Suprapubic skin (tissue), 4 donors: ENCODE data around the gene PHYHD1. TPM values are rescaled to one million over a fixed set of nuclear protein-coding genes. Genes with fewer than 3 reads are reported as not detected.
A peak's percentile ranks its signal among the peaks of the same experiment; 100 is the strongest.

Experiments used
- DNase-seq, 2 donors: peaks; one replicate each; pipeline ENCODE4 v3.0.0-alpha.2; 2019; ENCODE audit warnings: low spot score in 2 of 2
- H3K27ac ChIP-seq: fragments of 200-600 bp; sonication (generic); one replicate; pipeline ENCODE4 v1.5.1; 2019
- H3K27me3 ChIP-seq: fragments of 200-600 bp; sonication (generic); one replicate; pipeline ENCODE4 v1.5.1; 2019
- H3K36me3 ChIP-seq: fragments of 200-600 bp; sonication (generic); one replicate; pipeline ENCODE4 v1.5.1; 2019
- H3K4me1 ChIP-seq: fragments of 200-600 bp; sonication (generic); one replicate; pipeline ENCODE4 v1.5.1; 2019
- H3K4me3 ChIP-seq: fragments of 200-600 bp; sonication (generic); one replicate; pipeline ENCODE4 v1.5.1; 2019; ENCODE audit warnings: mild to moderate bottlenecking
- H3K9me3 ChIP-seq: fragments of 200-600 bp; sonication (generic); one replicate; pipeline ENCODE4 v1.5.1; 2019
- CTCF ChIP-seq, 2 donors: fragments of 200-600 bp in 1 of 2; fragments of 450-650 bp in 1 of 2; sonication (generic) in 1 of 2; IDR thresholded peaks; one replicate each; pipeline ENCODE4 v1.5.1; 2016 to 2019; ENCODE audit warnings: antibody characterized with exemption in 2 of 2, mild to moderate bottlenecking in 1 of 2, moderate library complexity in 1 of 2
- EP300 ChIP-seq: sonication (generic); formaldehyde crosslinking; IDR thresholded peaks from one replicate; pipeline ENCODE4 v1.6.1; 2017; ENCODE audit warnings: antibody characterized with exemption
- POLR2A ChIP-seq, 2 donors: fragments of 450-650 bp; IDR thresholded peaks; one replicate each; pipeline ENCODE4 v1.6.1; 2017; ENCODE audit warnings: antibody characterized with exemption in 2 of 2, mild to moderate bottlenecking in 2 of 2, moderate library complexity in 2 of 2
- POLR2AphosphoS5 ChIP-seq, 3 donors: sonication (generic); formaldehyde crosslinking; IDR thresholded peaks; one replicate each; pipeline ENCODE4 v1.6.1; 2017; ENCODE audit warnings: antibody characterized with exemption in 3 of 3
- WGBS: methylation state at CpG from one replicate; pipeline ENCODE4 v1.1.5; 2018; 5-methylcytosine and 5-hydroxymethylcytosine counted together
- total RNA-seq, 4 donors: library from RNA; depleted of rRNA; stranded (reverse); fragments of >200 nt; gene quantifications; one replicate each; pipeline ENCODE4 v1.1.0, GENCODE V29; 2016

Gene PHYHD1
- total RNA-seq, 4 donors from 2014 or later = 39.1 to 73.5 (median 49.5) TPM

- Histone ChIP-seq H3K27me3 (no peaks in the 10 kb centered on the region), H3K4me1 (peaks cover 75% of the 10 kb centered on the region), H3K27ac (peak overlapping the region; percentile 11), H3K4me3 (no peak overlapping the region), H3K36me3 (peaks cover 16% of the 10 kb centered on the region), H3K9me3 (no peaks in the 10 kb centered on the region)
- no peak for DNase-seq
- WGBS = 83% methylated on average over 5 of the region's 8 CpGs
- no peak for TF ChIP-seq CTCF (IDR thresholded peaks at IDR 0.05)
- no peak for TF ChIP-seq EP300
- TF ChIP-seq POLR2A (IDR thresholded peaks at IDR 0.05) = no peak
- no peak for TF ChIP-seq POLR2AphosphoS5 (IDR thresholded peaks at IDR 0.05)
Observed at GRCh38 chr9:128885376-128885775, 35.4 kb upstream of the PHYHD1 start.

GRCh38 chr9:128885798-128886197, 35.0 kb upstream of the PHYHD1 start:
- no peaks in the 10 kb centered on the region for H3K9me3 ChIP-seq
- peak overlapping the region; percentile 11 for H3K27ac ChIP-seq
- no peaks in the 10 kb centered on the region for H3K27me3 ChIP-seq
- DNase-seq = no peak
- TF ChIP-seq EP300 = no peak
- TF ChIP-seq CTCF (IDR thresholded peaks at IDR 0.05) = no peak
- no peak for TF ChIP-seq POLR2AphosphoS5 (IDR thresholded peaks at IDR 0.05)
- no peak for TF ChIP-seq POLR2A (IDR thresholded peaks at IDR 0.05)
- H3K4me1 ChIP-seq = peaks cover 75% of the 10 kb centered on the region
- 84% methylated on average over 9 of the region's 15 CpGs for WGBS
- no peak overlapping the region for H3K4me3 ChIP-seq
- H3K36me3 ChIP-seq = peaks cover 16% of the 10 kb centered on the region

GRCh38 chr9:128886211-128886891, 34.4 kb upstream of the PHYHD1 start:
- 67% methylated on average over 12 of the region's 13 CpGs for WGBS
- Histone ChIP-seq H3K4me3 (no peak overlapping the region), H3K4me1 (peaks cover 76% of the 10 kb centered on the region), H3K36me3 (peaks cover 16% of the 10 kb centered on the region), H3K9me3 (no peaks in the 10 kb centered on the region), H3K27ac (no peak overlapping the region), H3K27me3 (no peaks in the 10 kb centered on the region)
- no peak for TF ChIP-seq POLR2A (IDR thresholded peaks at IDR 0.05)
- no peak for DNase-seq

GRCh38 chr9:128887049-128887448, 33.7 kb upstream of the PHYHD1 start:
- no peak for TF ChIP-seq POLR2AphosphoS5 (IDR thresholded peaks at IDR 0.05)
- TF ChIP-seq EP300 = no peak
- no peak for TF ChIP-seq CTCF (IDR thresholded peaks at IDR 0.05)
- TF ChIP-seq POLR2A (IDR thresholded peaks at IDR 0.05) = no peak
- H3K4me1 ChIP-seq = peaks cover 83% of the 10 kb centered on the region
- H3K9me3 ChIP-seq = no peaks in the 10 kb centered on the region
- no peak for DNase-seq
- H3K4me3 ChIP-seq = no peak overlapping the region
- H3K36me3 ChIP-seq = peaks cover 16% of the 10 kb centered on the region
- 96% methylated on average over 3 of the region's 3 CpGs for WGBS
- no peaks in the 10 kb centered on the region for H3K27me3 ChIP-seq
- no peak overlapping the region for H3K27ac ChIP-seq

GRCh38 chr9:128887914-128888350, 32.9 kb upstream of the PHYHD1 start:
- Histone ChIP-seq H3K4me3 (no peak overlapping the region), H3K9me3 (no peaks in the 10 kb centered on the region), H3K36me3 (peaks cover 16% of the 10 kb centered on the region), H3K27ac (peak overlapping the region; percentile 55), H3K27me3 (no peaks in the 10 kb centered on the region), H3K4me1 (peaks cover 90% of the 10 kb centered on the region)
- WGBS = 44% methylated on average over 7 of the region's 9 CpGs
- DNase-seq = peak; percentile 62 to 74
- TF ChIP-seq EP300 (no peak), CTCF (IDR thresholded peaks at IDR 0.05) (no peak), POLR2A (IDR thresholded peaks at IDR 0.05) (no peak), POLR2AphosphoS5 (IDR thresholded peaks at IDR 0.05) (no peak)
